Measurements from ENCODE around the gene XPNPEP2.

XPNPEP2 gene

DNA sequence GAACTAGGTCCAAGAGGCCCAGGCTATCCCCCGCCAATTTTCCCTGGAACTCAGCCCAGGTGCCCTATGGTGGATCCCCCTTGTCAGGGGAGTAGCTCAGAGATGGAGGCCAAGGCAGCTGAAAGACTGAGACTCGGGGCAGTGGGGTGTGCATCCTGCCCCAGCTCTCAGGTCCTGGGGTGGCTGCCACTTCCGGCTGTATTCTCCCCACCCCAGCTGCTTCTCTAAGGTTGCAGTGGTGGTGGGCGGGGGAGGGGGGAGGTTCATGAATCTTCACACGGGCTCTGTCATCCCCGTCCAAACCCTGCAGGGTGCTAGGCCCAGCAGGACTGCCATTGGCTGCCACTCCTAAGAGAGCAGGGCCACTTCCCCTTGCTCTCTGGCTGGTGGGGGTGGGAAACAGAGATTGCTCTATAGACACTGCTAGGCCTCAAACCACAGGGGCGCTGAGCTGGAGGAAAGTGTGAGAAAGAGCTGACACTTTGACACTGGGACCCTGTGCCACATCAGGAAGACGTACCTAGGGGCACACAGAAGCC lies 42.4 kb downstream of the XPNPEP2 start:
- DNase-seq = no peak

DNA sequence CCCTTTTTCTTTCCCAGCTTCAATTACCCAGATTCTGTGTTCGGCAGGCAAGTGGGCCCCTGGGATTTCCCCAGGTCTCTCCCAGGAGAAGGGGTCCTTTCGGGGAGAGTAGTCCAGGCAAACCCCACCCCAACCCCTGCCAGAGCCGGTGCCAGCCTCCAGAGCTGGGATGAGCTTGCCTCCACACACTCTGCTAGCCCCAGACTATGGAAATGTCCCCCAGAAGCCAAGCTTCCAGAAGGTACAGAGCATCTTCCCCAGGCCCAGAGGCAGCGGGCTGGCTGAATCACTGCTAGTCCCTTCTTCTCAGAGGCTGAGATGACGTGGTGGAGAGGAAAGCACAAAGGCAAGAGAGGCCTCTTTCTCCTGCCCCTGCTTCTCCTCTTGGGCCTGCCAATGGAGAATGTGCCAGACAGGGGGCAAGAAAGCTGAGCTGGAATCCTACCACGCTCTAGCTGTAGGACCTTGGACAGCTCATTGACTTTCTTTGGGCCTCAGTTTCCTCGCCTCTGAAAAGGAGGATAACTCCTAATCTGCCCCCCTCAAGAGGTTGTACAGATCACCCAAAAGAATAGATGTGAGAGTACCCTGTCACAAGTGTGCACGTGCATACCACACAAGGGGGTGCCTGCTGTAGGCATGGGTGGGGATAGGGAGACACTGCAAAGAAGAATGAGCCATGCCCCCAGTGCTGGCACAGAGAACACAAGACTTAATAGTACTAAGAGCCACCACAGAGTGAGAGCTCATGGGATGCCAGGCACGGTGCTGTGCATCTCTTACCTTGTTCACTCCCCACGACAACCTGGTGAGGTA lies 43.1 kb downstream of the XPNPEP2 start:
- DNase-seq = no peak

- DNase-seq = no peak
Measured at GRCh38 chrX:129782706-129783105, 43.9 kb downstream of the XPNPEP2 start.

- no peak for DNase-seq
Measured at GRCh38 chrX:129783291-129783713, 44.5 kb downstream of the XPNPEP2 start.

- no peak for DNase-seq
Measured at GRCh38 chrX:129784371-129784770, 45.6 kb downstream of the XPNPEP2 start.

DNA sequence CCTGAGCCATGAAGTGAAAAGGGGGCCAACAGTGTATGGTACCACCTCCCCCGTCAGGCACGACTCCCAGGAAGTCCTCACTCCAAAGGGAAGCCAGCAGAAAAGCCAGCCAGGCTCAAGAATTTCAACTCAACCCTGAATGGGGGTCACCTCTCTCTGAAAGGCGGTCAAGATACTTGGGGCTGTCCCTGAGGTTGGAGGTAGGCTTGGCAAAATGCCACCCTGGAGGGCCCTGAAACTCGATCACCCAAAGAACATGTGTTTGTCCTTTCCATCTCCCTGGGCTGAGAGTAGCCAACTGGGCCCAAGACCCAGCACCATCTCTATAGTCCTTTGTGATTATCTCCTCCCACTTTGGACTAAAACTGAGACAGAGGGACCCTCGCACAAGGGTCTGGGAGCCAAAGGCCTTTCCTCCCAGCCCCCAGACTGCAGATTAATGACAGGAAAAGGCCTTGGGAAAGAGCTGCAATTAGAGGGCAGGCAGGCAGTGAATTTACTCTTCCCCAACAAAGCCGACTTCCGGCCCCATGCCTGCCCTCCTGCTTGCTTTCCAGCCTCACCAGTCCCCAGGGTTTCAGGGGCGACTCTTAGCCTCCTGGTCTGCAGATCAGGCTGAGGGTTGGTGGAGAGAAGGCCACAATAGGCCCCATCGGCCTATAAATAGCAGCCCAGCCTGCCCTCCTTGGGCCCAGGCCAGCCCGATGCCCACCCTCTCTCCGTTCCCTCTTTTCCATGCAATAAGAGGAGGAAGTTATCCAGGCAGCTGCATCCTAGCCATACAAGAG lies 46.6 kb downstream of the XPNPEP2 start:
- no peak for DNase-seq

GRCh38 chrX:129786210-129786651 lies 47.5 kb downstream of the XPNPEP2 start:
- no peak for DNase-seq

- DNase-seq = no peak
Measured at GRCh38 chrX:129787336-129788055, 48.7 kb downstream of the XPNPEP2 start.

DNA sequence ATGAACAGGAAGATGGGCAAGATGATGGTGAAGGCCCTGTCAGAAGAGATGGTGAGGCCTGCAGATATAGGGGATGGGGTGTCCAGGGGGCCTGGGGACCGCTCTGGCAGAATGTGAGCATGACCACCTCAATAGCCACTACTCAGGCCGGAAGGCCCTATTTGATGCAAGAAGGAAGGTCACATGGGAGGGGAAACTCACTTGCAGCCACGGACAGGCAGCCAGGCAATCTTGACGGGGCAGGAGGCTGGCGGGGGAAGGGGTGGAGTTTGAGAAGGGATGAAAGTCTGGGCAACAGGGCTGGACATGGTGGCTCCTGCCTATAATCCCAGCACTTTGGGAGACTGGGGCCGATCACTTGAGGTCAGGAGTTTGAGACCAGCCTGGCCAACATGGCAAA lies 49.7 kb downstream of the XPNPEP2 start:
- DNase-seq = no peak

- no peak for DNase-seq
Measured at GRCh38 chrX:129790146-129790545, 51.4 kb downstream of the XPNPEP2 start.

- no peak for DNase-seq
Measured at GRCh38 chrX:129790808-129791207, 52.0 kb downstream of the XPNPEP2 start.

DNA sequence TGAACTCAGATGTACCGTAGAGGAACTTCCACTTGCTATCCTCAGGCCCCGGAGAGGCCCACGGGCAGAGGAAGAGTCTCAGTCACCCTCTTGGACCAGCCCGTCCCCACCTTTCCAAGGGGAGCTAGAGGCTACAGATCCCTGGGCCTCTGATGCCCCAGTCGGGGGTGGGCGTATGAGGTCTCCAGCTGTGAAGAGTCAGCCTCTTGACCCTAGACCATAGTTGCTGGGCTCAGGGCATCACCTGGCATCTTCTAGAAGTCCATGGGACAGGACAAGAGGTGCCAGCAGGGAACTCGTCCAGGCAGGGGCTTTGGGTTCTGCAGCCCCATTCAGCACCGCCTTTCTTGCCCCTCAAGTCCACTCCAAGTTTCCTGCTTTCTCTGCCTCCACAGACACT lies 52.6 kb downstream of the XPNPEP2 start:
- no peak for DNase-seq

GRCh38 chrX:129791961-129792570 lies 53.3 kb downstream of the XPNPEP2 start:
- no peak for DNase-seq

DNA sequence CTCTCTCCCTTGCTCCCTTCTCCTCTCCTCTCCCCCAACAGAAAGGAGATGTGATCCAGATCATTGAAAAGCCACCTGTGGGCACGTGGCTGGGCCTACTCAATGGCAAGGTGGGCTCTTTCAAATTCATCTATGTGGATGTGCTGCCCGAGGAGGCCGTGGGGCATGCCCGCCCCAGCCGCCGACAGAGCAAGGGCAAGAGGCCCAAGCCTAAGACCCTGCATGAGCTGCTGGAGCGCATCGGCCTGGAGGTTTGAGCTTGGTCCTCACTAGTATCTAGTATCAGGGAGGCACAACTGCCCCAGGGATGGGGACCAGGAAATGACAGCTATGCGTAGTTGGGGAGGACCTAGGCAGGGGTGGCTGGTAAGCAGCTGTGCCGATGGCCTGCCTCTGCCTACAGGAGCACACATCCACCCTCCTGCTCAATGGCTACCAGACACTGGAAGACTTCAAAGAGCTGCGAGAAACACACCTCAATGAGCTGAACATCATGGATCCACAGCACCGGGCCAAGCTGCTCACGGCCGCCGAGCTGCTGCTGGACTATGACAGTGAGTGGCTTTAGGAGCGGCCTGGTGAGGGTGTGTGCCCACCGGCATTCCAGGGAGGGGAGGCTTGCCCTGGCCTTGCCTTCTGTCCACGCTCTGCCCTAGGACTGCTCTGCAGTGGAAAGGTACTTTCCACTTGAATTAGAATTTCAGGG lies 54.0 kb downstream of the XPNPEP2 start:
- DNase-seq = no peak

- no peak for DNase-seq
Measured at GRCh38 chrX:129793604-129794191, 54.9 kb downstream of the XPNPEP2 start.

GRCh38 chrX:129795584-129795983 lies 56.8 kb downstream of the XPNPEP2 start:
- DNase-seq = no peak

DNA sequence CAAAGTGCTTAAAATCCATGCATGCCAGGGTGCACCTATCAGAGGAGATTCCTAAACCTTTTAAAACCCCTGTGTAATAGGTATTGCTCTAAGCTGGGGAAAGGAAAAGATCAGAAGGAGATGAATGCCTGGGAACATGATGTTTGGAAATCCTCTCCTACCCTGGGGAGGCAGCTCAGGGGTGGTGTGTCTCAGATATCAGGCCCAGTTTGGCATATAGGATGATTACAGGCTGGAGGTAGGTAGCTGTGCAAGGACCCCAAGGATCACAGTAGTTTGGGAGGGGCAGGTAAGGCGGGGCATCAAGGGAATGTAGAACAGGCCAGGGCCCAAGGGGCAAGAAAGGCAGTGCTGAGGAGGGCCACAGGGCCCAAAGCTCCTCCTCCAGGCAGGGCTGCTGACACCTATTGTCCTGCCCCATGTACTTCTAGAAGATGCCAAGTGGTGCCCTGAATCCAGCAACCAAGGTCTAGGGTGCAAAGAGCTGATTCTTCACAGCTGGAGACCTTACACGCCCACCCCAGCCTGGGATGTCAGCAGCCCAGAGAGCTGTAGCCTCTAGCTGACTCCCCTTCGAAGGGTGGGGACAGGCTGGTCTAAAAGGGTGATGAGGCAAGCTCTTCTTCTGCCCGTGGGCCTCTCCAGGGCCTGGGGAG lies 58.6 kb downstream of the XPNPEP2 start:
- DNase-seq = no peak

GRCh38 chrX:129798456-129798855 lies 59.7 kb downstream of the XPNPEP2 start:
- DNase-seq = no peak

DNA sequence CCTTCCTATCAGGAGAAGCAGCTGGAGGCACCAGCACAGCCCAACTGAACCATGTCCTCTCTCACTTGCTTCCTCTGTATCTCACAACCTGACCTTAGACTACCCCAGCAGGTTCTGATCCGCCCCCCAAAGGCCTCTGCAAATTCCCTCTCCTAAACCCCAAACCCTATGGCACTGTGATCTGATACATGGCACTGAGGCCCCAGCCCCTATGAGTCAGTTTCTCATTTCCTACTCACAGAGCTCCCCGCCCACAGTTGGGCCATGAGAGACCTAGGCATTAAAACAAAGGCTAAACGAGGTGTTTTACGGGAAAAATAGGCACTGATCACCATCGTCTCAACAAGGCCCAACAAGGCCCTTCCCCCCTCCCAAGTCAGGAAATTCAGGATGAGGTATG lies 60.1 kb downstream of the XPNPEP2 start:
- no peak for DNase-seq

- DNase-seq = no peak
Measured at GRCh38 chrX:129800186-129800585, 61.4 kb downstream of the XPNPEP2 start.

- no peak for DNase-seq
Measured at GRCh38 chrX:129802863-129803262, 64.1 kb downstream of the XPNPEP2 start.
